IPS-NIHi11 (cell line): ENCODE measurements around the gene TAF4.
A peak's percentile ranks its signal among the peaks of the same experiment; 100 is the strongest.
"Not testable (repeated sequence)": the region's sequence is repeated elsewhere in the genome, so short reads cannot be mapped to it uniquely, and the experiment has no call there.

Source experiments
- DNase-seq: peaks from one replicate; pipeline ENCODE4 v3.0.0; 2012; ENCODE audit warnings: mixed read lengths, low spot score

Gene TAF4

GRCh38 chr20:61948056-61948455, 117.6 kb downstream of the TAF4 start:
- not testable (repeated sequence) for DNase-seq

- not testable (repeated sequence) for DNase-seq
Measured at GRCh38 chr20:61945495-61945894, 120.2 kb downstream of the TAF4 start.

GRCh38 chr20:61944967-61945366, 120.7 kb downstream of the TAF4 start:
- DNase-seq, result not testable (repeated sequence)

- no peak for DNase-seq
Measured at GRCh38 chr20:61942526-61942925, 123.2 kb downstream of the TAF4 start.

- no peak for DNase-seq
Measured at GRCh38 chr20:61941721-61942405, 123.8 kb downstream of the TAF4 start.

- no peak for DNase-seq
Measured at GRCh38 chr20:61940976-61941720, 124.5 kb downstream of the TAF4 start.

- no peak for DNase-seq
Measured at GRCh38 chr20:61940491-61940890, 125.2 kb downstream of the TAF4 start.

GRCh38 chr20:61939691-61940360, 125.9 kb downstream of the TAF4 start:
- DNase-seq, result no peak

- no peak for DNase-seq
Measured at GRCh38 chr20:61938839-61939690, 126.6 kb downstream of the TAF4 start.

- DNase-seq, result no peak
Measured at GRCh38 chr20:61937963-61938838, 127.5 kb downstream of the TAF4 start.

- DNase-seq, result no peak
Measured at GRCh38 chr20:61937146-61937962, 128.3 kb downstream of the TAF4 start.

- no peak for DNase-seq
Measured at GRCh38 chr20:61936701-61937131, 129.0 kb downstream of the TAF4 start.

GRCh38 chr20:61935926-61936700, 129.6 kb downstream of the TAF4 start:
- peak; percentile 75 for DNase-seq

GRCh38 chr20:61934716-61935530, 130.8 kb downstream of the TAF4 start:
- DNase-seq, result no peak

- peak; percentile 80 for DNase-seq
Measured at GRCh38 chr20:61933951-61934715, 131.5 kb downstream of the TAF4 start.

GRCh38 chr20:61933481-61933950, 132.2 kb downstream of the TAF4 start:
- DNase-seq, result no peak

- no peak for DNase-seq
Measured at GRCh38 chr20:61932711-61933480, 132.8 kb downstream of the TAF4 start.
